HG03060 (cell line): Measurements from ENCODE around the gene PHLDB2.

Source experiments
- ATAC-seq: cut with Tn5 transposase; IDR thresholded peaks from one replicate; pipeline ENCODE4 v1.9.1; 2021; ENCODE audit warnings: low read depth, moderate number of reproducible peaks; ENCODE audit not compliant: unreplicated experiment

The PHLDB2 gene

GRCh38 chr3:111848778-111849177 lies 10.3 kb upstream of the PHLDB2 start:
- ATAC-seq, result no peak

- no peak for ATAC-seq
Observed at GRCh38 chr3:111850537-111850936, 8.5 kb upstream of the PHLDB2 start.

- no peak for ATAC-seq
Observed at GRCh38 chr3:111851511-111851954, 7.5 kb upstream of the PHLDB2 start.

GRCh38 chr3:111852540-111852939 lies 6.5 kb upstream of the PHLDB2 start:
- no peak for ATAC-seq

GRCh38 chr3:111853068-111853467 lies 6.0 kb upstream of the PHLDB2 start:
- no peak for ATAC-seq

GRCh38 chr3:111854990-111855389 lies 4.1 kb upstream of the PHLDB2 start:
- no peak for ATAC-seq

GRCh38 chr3:111856501-111856900 lies 2.6 kb upstream of the PHLDB2 start:
- no peak for ATAC-seq

- ATAC-seq, result no peak
Observed at GRCh38 chr3:111857474-111857873, 1.6 kb upstream of the PHLDB2 start.

GRCh38 chr3:111858642-111859041 lies 423 bp upstream of the PHLDB2 start:
- no peak for ATAC-seq

GRCh38 chr3:111859974-111860859 lies 1.2 kb downstream of the PHLDB2 start:
- peak; percentile 93 for ATAC-seq

- ATAC-seq, result no peak
Observed at GRCh38 chr3:111861391-111861790, 2.3 kb downstream of the PHLDB2 start.

GRCh38 chr3:111862415-111862814 lies 3.4 kb downstream of the PHLDB2 start:
- no peak for ATAC-seq

- ATAC-seq, result no peak
Observed at GRCh38 chr3:111862974-111863373, 3.9 kb downstream of the PHLDB2 start.

GRCh38 chr3:111863942-111864694 lies 5.1 kb downstream of the PHLDB2 start:
- no peak for ATAC-seq

GRCh38 chr3:111864821-111865656 lies 6.0 kb downstream of the PHLDB2 start:
- no peak for ATAC-seq

- ATAC-seq, result no peak
Observed at GRCh38 chr3:111867889-111868426, 8.9 kb downstream of the PHLDB2 start.

GRCh38 chr3:111870620-111871019 lies 11.6 kb downstream of the PHLDB2 start:
- ATAC-seq, result no peak

- ATAC-seq, result no peak
Observed at GRCh38 chr3:111871809-111872623, 13.0 kb downstream of the PHLDB2 start.

- no peak for ATAC-seq
Observed at GRCh38 chr3:111872979-111873378, 13.9 kb downstream of the PHLDB2 start.
